Astrocyte (in vitro differentiated cells and primary cell): Measurements from ENCODE around the gene SNAPC1.

Source experiments
- CTCF ChIP-seq: IDR thresholded peaks from 2 replicates; pipeline ENCODE4 v1.5.1; 2011; ENCODE audit warnings: low read depth, mild to moderate bottlenecking, inconsistent platforms, low read length, moderate library complexity; ENCODE audit not compliant: insufficient read depth
- EZH2 ChIP-seq: IDR thresholded peaks from 2 replicates; pipeline ENCODE4 v1.6.1; 2012; ENCODE audit warnings: mild to moderate bottlenecking, low read length, inconsistent platforms; ENCODE audit not compliant: insufficient read depth

GRCh38 chr14:61761557-61761956 lies 663 bp upstream of the SNAPC1 start:
- TF ChIP-seq CTCF (no peak), EZH2 (no peak)
